Caco-2 (cell line): ENCODE data around the gene HELZ. TPM values are rescaled to one million over a fixed set of nuclear protein-coding genes. Genes with fewer than 3 reads are reported as not detected.

Experiments
- BruUV-seq: library from RNA; stranded (reverse); fragments of 400-500 nt; replicated peaks from 2 replicates; lab custom pipeline; 2021; lab: Mats Ljungman, UMichigan
- CTCF ChIA-PET: fragments of 300-600 bp; sonication (Branson Sonifier 250); formaldehyde crosslinking; loops from one replicate; lab custom pipeline; 2022; ENCODE audit warnings: antibody characterized with exemption; lab: Charles Lee
- POLR2A ChIA-PET: fragments of 300-600 bp; sonication (Branson Sonifier 250); formaldehyde crosslinking; loops from one replicate; lab custom pipeline; 2022; ENCODE audit warnings: antibody characterized with exemption; lab: Charles Lee
- DNase-seq, 2 experiments: peaks; one replicate each; pipeline versions ENCODE4 v3.0.0 to v3.0.0-alpha.2; 2020 to 2022
- H3K27me3 ChIP-seq: replicated peaks from 2 replicates; pipeline ENCODE4 v1.6.0; 2011; ENCODE audit warnings: low read length; ENCODE audit not compliant: control insufficient read depth, insufficient read depth
- H3K36me3 ChIP-seq: 2 replicates; pipeline ENCODE4 v1.5.1; 2011; ENCODE audit warnings: low read length; ENCODE audit not compliant: control insufficient read depth, insufficient read depth
- H3K4me1 ChIP-seq: fragments of 250-450 bp; sonication (Bioruptor Pico); 2 replicates; pipeline ENCODE4 v1.5.1; 2020; ENCODE audit warnings: mild to moderate bottlenecking
- H3K4me3 ChIP-seq: 2 replicates; pipeline ENCODE4 v1.5.1; 2011; ENCODE audit warnings: low read depth, mild to moderate bottlenecking, control low read depth, low read length
- H3K9me3 ChIP-seq: fragments of 250-450 bp; sonication (Bioruptor Pico); 2 replicates; pipeline ENCODE4 v1.5.1; 2020; ENCODE audit warnings: mild to moderate bottlenecking, moderate library complexity
- H3K27ac Mint-ChIP-seq: one replicate; pipeline ENCODE4 v1.8.0; 2022; ENCODE audit warnings: mixed read lengths; ENCODE audit not compliant: unreplicated experiment
- H3K27me3 Mint-ChIP-seq: one replicate; pipeline ENCODE4 v1.8.0; 2022; ENCODE audit warnings: mixed read lengths; ENCODE audit not compliant: insufficient read depth, unreplicated experiment
- H3K36me3 Mint-ChIP-seq: one replicate; pipeline ENCODE4 v1.8.0; 2022; ENCODE audit warnings: mild to moderate bottlenecking, mixed read lengths; ENCODE audit not compliant: insufficient read depth, unreplicated experiment
- H3K4me1 Mint-ChIP-seq: one replicate; pipeline ENCODE4 v1.8.0; 2022; ENCODE audit warnings: low read depth, mixed read lengths; ENCODE audit not compliant: unreplicated experiment
- H3K4me3 Mint-ChIP-seq: one replicate; pipeline ENCODE4 v1.8.0; 2022; ENCODE audit warnings: mild to moderate bottlenecking, moderate library complexity, mixed read lengths; ENCODE audit not compliant: unreplicated experiment
- H3K9me3 Mint-ChIP-seq: one replicate; pipeline ENCODE4 v1.8.0; 2022; ENCODE audit warnings: mixed read lengths; ENCODE audit not compliant: unreplicated experiment
- intact Hi-C: fragments of 100-400 bp; cut with micrococcal nuclease; formaldehyde crosslinking; loops from one replicate; pipeline ENCODE4 v1.10.0; 2022; ENCODE audit not compliant: unreplicated experiment
- total RNA-seq: library from RNA; stranded (reverse); gene quantifications from 2 replicates; pipeline ENCODE4 v1.2.3, GENCODE V29; 2022
- TF ChIP-seq, protein P1 (sequence below), 2 experiments: fragments of 200-600 bp in 1 of 2; IDR thresholded peaks; 1 replicate in 1 of 2; 2 replicates in 1 of 2; pipeline versions ENCODE4 v1.5.1 to v1.8.0; 2011 to 2022; ENCODE audit warnings: antibody characterized with exemption in 1 of 2, control low read depth in 1 of 2, inconsistent platforms in 1 of 2, low read depth in 1 of 2, low read length in 1 of 2, mild to moderate bottlenecking in 1 of 2, moderate library complexity in 1 of 2; ENCODE audit not compliant: insufficient read depth in 1 of 2, severe bottlenecking in 1 of 2, unreplicated experiment in 1 of 2

Gene HELZ
- total RNA-seq, 1 experiment from 2014 or later = 63.8 TPM

DNA sequence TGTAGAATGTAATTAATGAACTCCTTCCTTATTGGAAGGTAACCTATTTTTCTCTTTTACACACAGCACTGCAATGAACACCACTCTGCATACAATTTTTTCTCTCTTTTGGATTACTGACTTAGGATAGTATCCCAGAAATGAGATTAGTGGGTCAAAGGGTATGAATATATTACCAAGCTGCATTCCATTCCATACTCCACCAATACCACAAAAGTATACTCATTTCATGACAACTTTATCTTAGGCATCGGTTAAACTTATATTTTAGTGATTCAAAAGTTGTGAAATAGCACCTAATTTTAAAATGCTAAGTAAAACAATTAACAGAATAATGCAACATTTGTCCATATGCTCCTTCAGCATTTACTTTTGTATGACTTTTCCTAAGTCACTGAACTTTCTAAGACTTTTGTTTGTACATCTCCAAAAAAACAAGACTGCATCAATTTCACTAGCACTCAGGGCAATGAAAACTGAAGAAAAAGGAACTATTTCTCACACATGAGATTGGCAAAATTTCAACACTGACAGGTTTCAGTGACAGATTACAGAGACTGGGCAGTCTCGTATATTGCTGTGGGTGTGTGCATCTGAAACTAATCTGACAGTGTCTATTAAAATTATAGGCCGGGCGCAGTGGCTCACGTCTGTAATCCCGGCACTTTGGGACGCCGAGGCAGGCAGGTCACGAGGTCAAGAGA is 32.1 kb downstream of the HELZ start:
- peaks cover 35% of the 10 kb centered on the region for H3K4me1 ChIP-seq
- no peak for DNase-seq
- peaks cover 13% of the 10 kb centered on the region for H3K4me1 Mint-ChIP-seq
- intact Hi-C loops = no loop called here
- no peaks in the 10 kb centered on the region for H3K27me3 ChIP-seq
- no peak overlapping the region for H3K4me3 Mint-ChIP-seq
- BruUV-seq = no TSS peak
- peaks cover 20% of the 10 kb centered on the region for H3K36me3 Mint-ChIP-seq
- TF ChIP-seq, protein P1, sequence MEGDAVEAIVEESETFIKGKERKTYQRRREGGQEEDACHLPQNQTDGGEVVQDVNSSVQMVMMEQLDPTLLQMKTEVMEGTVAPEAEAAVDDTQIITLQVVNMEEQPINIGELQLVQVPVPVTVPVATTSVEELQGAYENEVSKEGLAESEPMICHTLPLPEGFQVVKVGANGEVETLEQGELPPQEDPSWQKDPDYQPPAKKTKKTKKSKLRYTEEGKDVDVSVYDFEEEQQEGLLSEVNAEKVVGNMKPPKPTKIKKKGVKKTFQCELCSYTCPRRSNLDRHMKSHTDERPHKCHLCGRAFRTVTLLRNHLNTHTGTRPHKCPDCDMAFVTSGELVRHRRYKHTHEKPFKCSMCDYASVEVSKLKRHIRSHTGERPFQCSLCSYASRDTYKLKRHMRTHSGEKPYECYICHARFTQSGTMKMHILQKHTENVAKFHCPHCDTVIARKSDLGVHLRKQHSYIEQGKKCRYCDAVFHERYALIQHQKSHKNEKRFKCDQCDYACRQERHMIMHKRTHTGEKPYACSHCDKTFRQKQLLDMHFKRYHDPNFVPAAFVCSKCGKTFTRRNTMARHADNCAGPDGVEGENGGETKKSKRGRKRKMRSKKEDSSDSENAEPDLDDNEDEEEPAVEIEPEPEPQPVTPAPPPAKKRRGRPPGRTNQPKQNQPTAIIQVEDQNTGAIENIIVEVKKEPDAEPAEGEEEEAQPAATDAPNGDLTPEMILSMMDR (IDR thresholded peaks at IDR 0.05; ENCODE audit: insufficient read depth in 1 of 2, low read depth in 1 of 2, low read length in 1 of 2, severe bottlenecking in 1 of 2, unreplicated experiment in 1 of 2) = no peak
- POLR2A ChIA-PET = interaction anchor here (1.0 kb wide), 1 partner anchor 11 kb away, joined by 3 read pairs; no protein-coding TSS in a partner anchor
- H3K27ac Mint-ChIP-seq = no peak overlapping the region
- no peaks in the 10 kb centered on the region for H3K27me3 Mint-ChIP-seq
- H3K36me3 ChIP-seq = 0 out of 2 replicates have a peak, but pooled peaks cover 2% of the 10 kb centered on the region
- H3K4me3 ChIP-seq = no peak overlapping the region
- CTCF ChIA-PET = interaction anchor here (0.9 to 1.1 kb wide), 2 partner anchors 9 to 12 kb away, joined by 3 read pairs; no protein-coding TSS in a partner anchor
- no peaks in the 10 kb centered on the region for H3K9me3 ChIP-seq
- no peaks in the 10 kb centered on the region for H3K9me3 Mint-ChIP-seq

DNA sequence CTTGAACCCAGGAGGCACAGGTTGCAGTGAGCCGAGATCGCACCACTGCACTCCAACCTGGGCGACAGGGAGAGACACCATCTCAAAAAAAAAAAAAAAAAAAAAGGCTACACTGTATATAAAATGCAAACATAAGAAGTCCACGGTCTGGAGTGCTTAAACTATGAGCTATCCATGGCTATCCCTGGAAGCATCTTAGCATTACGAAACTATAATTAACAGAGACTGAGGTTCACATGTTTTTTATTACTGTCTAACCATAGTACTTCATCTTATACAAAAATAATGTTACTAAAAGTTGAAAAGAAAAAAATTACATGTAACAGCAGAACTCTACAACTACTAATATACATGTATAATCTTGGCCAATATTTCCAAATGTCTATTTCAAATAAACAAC is 32.8 kb downstream of the HELZ start:
- H3K36me3 Mint-ChIP-seq = peaks cover 24% of the 10 kb centered on the region
- TF ChIP-seq, protein P1 (IDR thresholded peaks at IDR 0.05; ENCODE audit: insufficient read depth in 1 of 2, low read depth in 1 of 2, low read length in 1 of 2, severe bottlenecking in 1 of 2, unreplicated experiment in 1 of 2) = no peak
- no peaks in the 10 kb centered on the region for H3K9me3 Mint-ChIP-seq
- Histone ChIP-seq H3K9me3 (no peaks in the 10 kb centered on the region), H3K4me1 (peaks cover 35% of the 10 kb centered on the region), H3K4me3 (no peak overlapping the region), H3K36me3 (no peaks in the 10 kb centered on the region), H3K27me3 (no peaks in the 10 kb centered on the region)
- CTCF ChIA-PET = interaction anchor here (0.9 to 1.1 kb wide), 2 partner anchors 9 to 12 kb away, joined by 3 read pairs; no protein-coding TSS in a partner anchor
- no TSS peak for BruUV-seq
- no peak for DNase-seq
- H3K4me3 Mint-ChIP-seq = no peak overlapping the region
- no peak overlapping the region for H3K27ac Mint-ChIP-seq
- H3K27me3 Mint-ChIP-seq = no peaks in the 10 kb centered on the region
- H3K4me1 Mint-ChIP-seq = peaks cover 13% of the 10 kb centered on the region
- POLR2A ChIA-PET = interaction anchor here (1.0 kb wide), 1 partner anchor 12 kb away, joined by 3 read pairs; no protein-coding TSS in a partner anchor
- intact Hi-C loops = no loop called here

DNA sequence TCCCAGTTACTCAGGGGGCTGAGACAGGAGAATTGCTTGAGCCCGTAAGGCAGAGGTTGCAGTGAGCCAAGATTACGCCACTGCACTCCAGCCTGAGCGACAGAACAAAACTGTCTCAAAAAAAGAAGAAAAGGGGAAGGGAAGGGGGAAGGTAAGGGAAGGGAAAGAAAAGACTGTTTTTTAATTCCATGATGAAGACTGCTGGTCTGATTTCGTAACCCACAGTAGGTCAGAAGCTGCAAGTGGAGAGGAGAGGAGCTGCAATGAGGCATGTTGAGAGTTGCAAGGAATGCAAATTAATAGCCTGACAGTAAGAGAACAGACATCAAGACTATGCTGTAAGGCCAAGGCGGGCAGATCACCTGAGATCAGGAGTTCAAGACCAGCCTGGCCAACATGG is 33.3 kb downstream of the HELZ start:
- CTCF ChIA-PET = interaction anchor here (0.9 to 1.1 kb wide), 2 partner anchors 10 to 11 kb away, joined by 3 read pairs; no protein-coding TSS in a partner anchor

More for the DNA sequence above, 33.3 kb downstream of the HELZ start:
- no peaks in the 10 kb centered on the region for H3K9me3 Mint-ChIP-seq
- Histone ChIP-seq H3K27me3 (no peaks in the 10 kb centered on the region), H3K4me3 (no peak overlapping the region), H3K4me1 (peaks cover 35% of the 10 kb centered on the region), H3K9me3 (no peaks in the 10 kb centered on the region), H3K36me3 (no peaks in the 10 kb centered on the region; the same call in 1 of the 2 replicates)
- no peak for DNase-seq
- H3K36me3 Mint-ChIP-seq = peaks cover 24% of the 10 kb centered on the region
- BruUV-seq = no TSS peak
- peaks cover 13% of the 10 kb centered on the region for H3K4me1 Mint-ChIP-seq
- POLR2A ChIA-PET = no interaction called here
- no peak overlapping the region for H3K4me3 Mint-ChIP-seq
- H3K27me3 Mint-ChIP-seq = no peaks in the 10 kb centered on the region
- intact Hi-C loops = no loop called here
- H3K27ac Mint-ChIP-seq = no peak overlapping the region
- TF ChIP-seq, protein P1 (IDR thresholded peaks at IDR 0.05; ENCODE audit: insufficient read depth in 1 of 2, low read depth in 1 of 2, low read length in 1 of 2, severe bottlenecking in 1 of 2, unreplicated experiment in 1 of 2) = no peak
